ENCODE results near the gene JPH2. TPM values are rescaled to one million over a fixed set of nuclear protein-coding genes. Genes with fewer than 3 reads are reported as not detected.
"Not testable (repeated sequence)": the region's sequence is repeated elsewhere in the genome, so short reads cannot be mapped to it uniquely, and the experiment has no call there.

Gene JPH2
- total RNA-seq (ENCODE audit: unreplicated experiment) = 0.80 TPM
- long read RNA-seq = 0 reads

GRCh38 chr20:44187054-44187771 lies at the start of gene JPH2:
TSS of gene JPH2 (minus strand) at chr20:44187188. CDS start at chr20:44186705, 483 bp downstream.
- Mint-ChIP-seq H3K9me3 (ENCODE audit: unreplicated experiment) (no peaks in the 10 kb centered on the region), H3K27me3 (ENCODE audit: unreplicated experiment) (peaks cover 5% of the 10 kb centered on the region), H3K36me3 (ENCODE audit: low read depth, unreplicated experiment) (no peaks in the 10 kb centered on the region), H3K27ac (ENCODE audit: unreplicated experiment) (no peak within 1 kb of the TSS), H3K4me1 (ENCODE audit: unreplicated experiment) (peaks cover 11% of the 10 kb centered on the region), H3K4me3 (ENCODE audit: unreplicated experiment) (peak within 1 kb of the TSS; percentile 62)
- no peak for TF ChIP-seq CTCF (IDR thresholded peaks at IDR 0.05; ENCODE audit: unreplicated experiment)
- DNase-seq (ENCODE audit: low spot score) = peak; percentile 40

GRCh38 chr20:44235702-44236101 lies 48.7 kb upstream of the JPH2 start:
- Mint-ChIP-seq H3K9me3 (ENCODE audit: unreplicated experiment) (no peaks in the 10 kb centered on the region), H3K27ac (ENCODE audit: unreplicated experiment) (no peak overlapping the region), H3K36me3 (ENCODE audit: low read depth, unreplicated experiment) (no peaks in the 10 kb centered on the region), H3K4me1 (ENCODE audit: unreplicated experiment) (peaks cover 12% of the 10 kb centered on the region), H3K27me3 (ENCODE audit: unreplicated experiment) (no peaks in the 10 kb centered on the region), H3K4me3 (ENCODE audit: unreplicated experiment) (no peak overlapping the region)
- no peak for TF ChIP-seq CTCF (IDR thresholded peaks at IDR 0.05; ENCODE audit: unreplicated experiment)
- DNase-seq (ENCODE audit: low spot score) = no peak

GRCh38 chr20:44234566-44235317 lies 47.8 kb upstream of the JPH2 start:
- Mint-ChIP-seq H3K9me3 (ENCODE audit: unreplicated experiment) (no peaks in the 10 kb centered on the region), H3K4me3 (ENCODE audit: unreplicated experiment) (no peak overlapping the region), H3K27ac (ENCODE audit: unreplicated experiment) (no peak overlapping the region), H3K27me3 (ENCODE audit: unreplicated experiment) (no peaks in the 10 kb centered on the region), H3K4me1 (ENCODE audit: unreplicated experiment) (peaks cover 12% of the 10 kb centered on the region), H3K36me3 (ENCODE audit: low read depth, unreplicated experiment) (no peaks in the 10 kb centered on the region)
- TF ChIP-seq CTCF (IDR thresholded peaks at IDR 0.05; ENCODE audit: unreplicated experiment) = no peak
- no peak for DNase-seq (ENCODE audit: low spot score)

GRCh38 chr20:44233436-44234016 lies 46.5 kb upstream of the JPH2 start:
- H3K4me3 Mint-ChIP-seq (ENCODE audit: unreplicated experiment) = no peak overlapping the region
- H3K27ac Mint-ChIP-seq (ENCODE audit: unreplicated experiment) = no peak overlapping the region
- TF ChIP-seq CTCF (IDR thresholded peaks at IDR 0.05; ENCODE audit: unreplicated experiment) = no peak
- H3K36me3 Mint-ChIP-seq (ENCODE audit: low read depth, unreplicated experiment) = no peaks in the 10 kb centered on the region
- H3K9me3 Mint-ChIP-seq (ENCODE audit: unreplicated experiment) = no peaks in the 10 kb centered on the region
- peaks cover 12% of the 10 kb centered on the region for H3K4me1 Mint-ChIP-seq (ENCODE audit: unreplicated experiment)
- no peak for DNase-seq (ENCODE audit: low spot score)
- no peaks in the 10 kb centered on the region for H3K27me3 Mint-ChIP-seq (ENCODE audit: unreplicated experiment)

- H3K27me3 Mint-ChIP-seq (ENCODE audit: unreplicated experiment); H3K27ac Mint-ChIP-seq (ENCODE audit: unreplicated experiment); H3K36me3 Mint-ChIP-seq (ENCODE audit: low read depth, unreplicated experiment); H3K9me3 Mint-ChIP-seq (ENCODE audit: unreplicated experiment); H3K4me3 Mint-ChIP-seq (ENCODE audit: unreplicated experiment); DNase-seq (ENCODE audit: low spot score): not testable (repeated sequence)
- H3K4me1 Mint-ChIP-seq (ENCODE audit: unreplicated experiment) = peaks cover 12% of the 10 kb centered on the region
Measured at GRCh38 chr20:44232469-44232856, 45.5 kb upstream of the JPH2 start.
